Measurements from ENCODE around the gene ZMIZ1. TPM values are rescaled to one million over a fixed set of nuclear protein-coding genes. Genes with fewer than 3 reads are reported as not detected.
"Not testable (repeated sequence)": the region's sequence is repeated elsewhere in the genome, so short reads cannot be mapped to it uniquely, and the experiment has no call there.

Gene ZMIZ1
- total and polyA plus RNA-seq, 2 donors from 2014 or later: 14.2 to 97.6 TPM

- Histone ChIP-seq H3K27me3 (ENCODE audit: control insufficient read depth, insufficient read depth, low read length) (no peaks in the 10 kb centered on the region), H3K4me3 (ENCODE audit: low read length in 3 of 3) (no peak overlapping the region), H3K9me3 (ENCODE audit: control insufficient read depth in 2 of 3, insufficient read depth in 1 of 3, low read length in 3 of 3) (peaks cover 0 to 2% (median 0%) of the 10 kb centered on the region in 3 donors), H3K27ac (ENCODE audit: low read depth in 2 of 2, low read length in 2 of 2) (no peak overlapping the region), H3K4me1 (ENCODE audit: control insufficient read depth in 2 of 3, insufficient read depth in 2 of 3, low read depth in 1 of 3, low read length in 3 of 3) (no peaks in the 10 kb centered on the region), H3K36me3 (ENCODE audit: control insufficient read depth in 2 of 3, insufficient read depth in 3 of 3, low read length in 3 of 3) (no peaks in the 10 kb centered on the region), H3K9ac (ENCODE audit: low read length in 3 of 3) (no peak overlapping the region)
- TF ChIP-seq CTCF (IDR thresholded peaks at IDR 0.05; ENCODE audit: borderline replicate concordance, extremely low read depth, insufficient read depth): no peak
- intact Hi-C loops (cut with DNase I): no loop called here
- no peak for DNase-seq
- FAIRE-seq: no peak
These were observed 262.5 kb downstream of the ZMIZ1 start for GRCh38 chr10:79331226-79331625.

- Histone ChIP-seq H3K9ac (ENCODE audit: low read length in 3 of 3) (no peak overlapping the region), H3K4me3 (ENCODE audit: low read length in 3 of 3) (no peak overlapping the region), H3K27ac (ENCODE audit: low read depth in 2 of 2, low read length in 2 of 2) (no peak overlapping the region), H3K36me3 (ENCODE audit: control insufficient read depth in 2 of 3, insufficient read depth in 3 of 3, low read length in 3 of 3) (no peaks in the 10 kb centered on the region), H3K9me3 (ENCODE audit: control insufficient read depth in 2 of 3, insufficient read depth in 1 of 3, low read length in 3 of 3) (peaks cover 0 to 2% (median 0%) of the 10 kb centered on the region in 3 donors), H3K27me3 (ENCODE audit: control insufficient read depth, insufficient read depth, low read length) (no peaks in the 10 kb centered on the region), H3K4me1 (ENCODE audit: control insufficient read depth in 2 of 3, insufficient read depth in 2 of 3, low read depth in 1 of 3, low read length in 3 of 3) (no peaks in the 10 kb centered on the region)
- DNase-seq: no peak
- no peak for TF ChIP-seq CTCF (IDR thresholded peaks at IDR 0.05; ENCODE audit: borderline replicate concordance, extremely low read depth, insufficient read depth)
- no peak for FAIRE-seq
- intact Hi-C loops (cut with DNase I): no loop called here
These were observed 262.9 kb downstream of the ZMIZ1 start for GRCh38 chr10:79331709-79332108.

GRCh38 chr10:79332610-79333315 lies 264.0 kb downstream of the ZMIZ1 start:
- FAIRE-seq; H3K36me3 ChIP-seq (ENCODE audit: control insufficient read depth in 2 of 3, insufficient read depth in 3 of 3, low read length in 3 of 3); H3K9ac ChIP-seq (ENCODE audit: low read length in 3 of 3); H3K4me1 ChIP-seq (ENCODE audit: control insufficient read depth in 2 of 3, insufficient read depth in 2 of 3, low read depth in 1 of 3, low read length in 3 of 3); DNase-seq; H3K27me3 ChIP-seq (ENCODE audit: control insufficient read depth, insufficient read depth, low read length); H3K4me3 ChIP-seq (ENCODE audit: low read length in 3 of 3); H3K27ac ChIP-seq (ENCODE audit: low read depth in 2 of 2, low read length in 2 of 2); intact Hi-C loops (cut with DNase I); H3K9me3 ChIP-seq (ENCODE audit: control insufficient read depth in 2 of 3, insufficient read depth in 1 of 3, low read length in 3 of 3): not testable (repeated sequence)

- no peak overlapping the region for H3K27ac ChIP-seq (ENCODE audit: low read depth in 2 of 2, low read length in 2 of 2)
- intact Hi-C loops (cut with DNase I): no loop called here
- H3K27me3 ChIP-seq (ENCODE audit: control insufficient read depth, insufficient read depth, low read length): no peaks in the 10 kb centered on the region
- H3K4me3 ChIP-seq (ENCODE audit: low read length in 3 of 3): no peak overlapping the region
- FAIRE-seq (no peak), DNase-seq (no peak)
- no peak for TF ChIP-seq CTCF (IDR thresholded peaks at IDR 0.05; ENCODE audit: borderline replicate concordance, extremely low read depth, insufficient read depth)
- peaks cover 0 to 2% (median 0%) of the 10 kb centered on the region in 3 donors for H3K9me3 ChIP-seq (ENCODE audit: control insufficient read depth in 2 of 3, insufficient read depth in 1 of 3, low read length in 3 of 3)
- no peaks in the 10 kb centered on the region for H3K4me1 ChIP-seq (ENCODE audit: control insufficient read depth in 2 of 3, insufficient read depth in 2 of 3, low read depth in 1 of 3, low read length in 3 of 3)
- no peak overlapping the region for H3K9ac ChIP-seq (ENCODE audit: low read length in 3 of 3)
- no peaks in the 10 kb centered on the region for H3K36me3 ChIP-seq (ENCODE audit: control insufficient read depth in 2 of 3, insufficient read depth in 3 of 3, low read length in 3 of 3)
These were observed 264.7 kb downstream of the ZMIZ1 start for GRCh38 chr10:79333513-79333912.

Data from kidney (tissue), 14 donors.